ENCODE measurements around the gene CYTH1. TPM values are rescaled to one million over a fixed set of nuclear protein-coding genes. Genes with fewer than 3 reads are reported as not detected.

Gene CYTH1
- total RNA-seq, 2 experiments from 2014 or later = 73.0 to 148 TPM

- Histone ChIP-seq H3K4me2 (ENCODE audit: low read length) (no peak overlapping the region), H3K79me2 (ENCODE audit: insufficient read depth, low read depth, low read length) (no peaks in the 10 kb centered on the region), H3K9me3 (ENCODE audit: low read length) (no peaks in the 10 kb centered on the region), H2AFZ (ENCODE audit: low read length) (no peak overlapping the region), H3K36me3 (ENCODE audit: insufficient read depth, low read length) (peaks cover 38% of the 10 kb centered on the region), H4K20me1 (ENCODE audit: insufficient read depth, low read length) (no peaks in the 10 kb centered on the region), H3K4me1 (ENCODE audit: insufficient read depth, low read length, poor library complexity, severe bottlenecking) (peaks cover 8% of the 10 kb centered on the region), H3K27ac (ENCODE audit: low read depth, low read length, poor library complexity, severe bottlenecking) (no peak overlapping the region), H3K9me2 (ENCODE audit: insufficient read depth, low read length) (no peaks in the 10 kb centered on the region), H3K4me3 (ENCODE audit: low read depth, low read length, poor library complexity, severe bottlenecking) (no peak overlapping the region)
- intact Hi-C loops (cut with micrococcal nuclease; ENCODE audit: unreplicated experiment) = no loop called here
- no peak for DNase-seq (ENCODE audit: low spot score)
- CTCF ChIA-PET (ENCODE audit: unreplicated experiment) = no interaction called here
- TF ChIP-seq CTCF (conservative IDR thresholded peaks at IDR 0.05; ENCODE audit: low read length) = no peak
- POLR2A ChIA-PET = no interaction called here
- no TSS peak for BruUV-seq (replicated peaks)
Observed at GRCh38 chr17:78670850-78671725, 111.0 kb downstream of the CYTH1 start.

GRCh38 chr17:78669975-78670518 is 112.0 kb downstream of the CYTH1 start:
- Histone ChIP-seq H3K4me2 (ENCODE audit: low read length) (no peak overlapping the region), H3K36me3 (ENCODE audit: insufficient read depth, low read length) (peaks cover 27% of the 10 kb centered on the region)
- no peak for DNase-seq (ENCODE audit: low spot score)

More at GRCh38 chr17:78669975-78670518, 112.0 kb downstream of the CYTH1 start:
- CTCF ChIA-PET (ENCODE audit: unreplicated experiment) = no interaction called here
- H3K4me3 ChIP-seq (ENCODE audit: low read depth, low read length, poor library complexity, severe bottlenecking) = no peak overlapping the region
- no peak overlapping the region for H3K27ac ChIP-seq (ENCODE audit: low read depth, low read length, poor library complexity, severe bottlenecking)
- H4K20me1 ChIP-seq (ENCODE audit: insufficient read depth, low read length) = no peaks in the 10 kb centered on the region
- BruUV-seq (replicated peaks) = no TSS peak
- POLR2A ChIA-PET = no interaction called here
- H3K9me2 ChIP-seq (ENCODE audit: insufficient read depth, low read length) = no peaks in the 10 kb centered on the region
- no peaks in the 10 kb centered on the region for H3K79me2 ChIP-seq (ENCODE audit: insufficient read depth, low read depth, low read length)
- peaks cover 11% of the 10 kb centered on the region for H3K4me1 ChIP-seq (ENCODE audit: insufficient read depth, low read length, poor library complexity, severe bottlenecking)
- no peak for TF ChIP-seq CTCF (conservative IDR thresholded peaks at IDR 0.05; ENCODE audit: low read length)
- TF ChIP-seq EZH2phosphoT487 (IDR thresholded peaks at IDR 0.05; ENCODE audit: borderline replicate concordance, low read depth, low read length) = no peak
- H3K9me3 ChIP-seq (ENCODE audit: low read length) = no peaks in the 10 kb centered on the region
- no peak overlapping the region for H2AFZ ChIP-seq (ENCODE audit: low read length)
- intact Hi-C loops (cut with micrococcal nuclease; ENCODE audit: unreplicated experiment) = no loop called here

Data from OCI-LY7 (cell line).